NCI-H2107 (cell line): ENCODE data around the gene STX1B.
A peak's percentile ranks its signal among the peaks of the same experiment; 100 is the strongest.

Experiments used
- DNase-seq: peaks from one replicate; lab custom pipeline; 2025; lab: John Stamatoyannopoulos, UW

The STX1B gene

DNA sequence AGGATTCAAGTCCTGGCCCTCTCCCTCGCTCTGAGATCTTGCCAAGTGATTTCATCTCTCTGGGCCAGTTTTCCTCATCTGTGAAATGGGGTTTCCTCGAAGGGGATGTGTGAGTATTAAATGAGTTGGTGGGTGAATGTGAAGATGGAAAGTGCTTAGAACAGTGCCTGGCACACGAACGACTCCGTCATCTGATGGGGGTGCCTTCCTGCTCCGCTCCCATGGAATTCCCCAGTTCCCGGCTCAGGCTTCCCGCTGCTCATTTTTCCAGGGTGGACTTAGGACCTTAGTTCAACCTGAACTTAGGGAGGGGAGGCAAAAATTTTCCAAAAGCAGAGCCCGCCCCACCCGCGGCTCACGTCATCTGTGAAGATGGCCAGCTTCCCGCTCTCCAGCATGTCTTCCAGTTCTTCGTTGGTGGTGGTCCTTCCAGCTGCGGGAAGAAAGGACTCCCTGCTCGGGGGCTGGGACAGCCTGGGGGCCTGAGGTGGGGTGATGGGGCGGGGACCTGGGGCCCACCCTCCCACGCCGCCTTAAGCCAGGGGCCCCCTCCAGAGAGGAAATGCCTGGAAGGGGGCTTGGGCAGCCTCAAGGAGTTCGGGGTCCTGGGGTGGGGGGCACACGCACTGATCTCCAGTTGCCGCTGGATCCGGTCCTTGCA lies 14.0 kb downstream of the STX1B start:
- DNase-seq = no peak

DNA sequence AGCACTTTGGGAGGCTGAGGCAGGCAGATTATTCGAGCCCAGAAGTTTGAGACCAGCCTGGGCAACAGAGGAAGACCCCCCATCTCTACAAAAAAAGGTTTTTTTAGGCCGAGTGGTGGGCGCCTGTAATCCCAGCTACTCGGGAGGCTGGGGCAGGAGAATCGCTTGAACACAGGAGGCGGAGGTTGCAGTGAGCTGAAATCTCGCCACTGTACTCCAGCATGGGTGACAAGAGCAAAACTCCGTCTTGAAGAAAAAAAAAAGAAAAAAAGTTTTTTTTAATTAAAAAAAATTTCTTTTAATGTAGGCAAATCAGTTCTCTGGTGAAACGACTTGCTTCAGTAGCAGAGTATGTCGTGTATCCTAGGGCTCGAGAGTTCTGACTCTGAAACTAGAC lies 14.5 kb downstream of the STX1B start:
- no peak for DNase-seq

DNA sequence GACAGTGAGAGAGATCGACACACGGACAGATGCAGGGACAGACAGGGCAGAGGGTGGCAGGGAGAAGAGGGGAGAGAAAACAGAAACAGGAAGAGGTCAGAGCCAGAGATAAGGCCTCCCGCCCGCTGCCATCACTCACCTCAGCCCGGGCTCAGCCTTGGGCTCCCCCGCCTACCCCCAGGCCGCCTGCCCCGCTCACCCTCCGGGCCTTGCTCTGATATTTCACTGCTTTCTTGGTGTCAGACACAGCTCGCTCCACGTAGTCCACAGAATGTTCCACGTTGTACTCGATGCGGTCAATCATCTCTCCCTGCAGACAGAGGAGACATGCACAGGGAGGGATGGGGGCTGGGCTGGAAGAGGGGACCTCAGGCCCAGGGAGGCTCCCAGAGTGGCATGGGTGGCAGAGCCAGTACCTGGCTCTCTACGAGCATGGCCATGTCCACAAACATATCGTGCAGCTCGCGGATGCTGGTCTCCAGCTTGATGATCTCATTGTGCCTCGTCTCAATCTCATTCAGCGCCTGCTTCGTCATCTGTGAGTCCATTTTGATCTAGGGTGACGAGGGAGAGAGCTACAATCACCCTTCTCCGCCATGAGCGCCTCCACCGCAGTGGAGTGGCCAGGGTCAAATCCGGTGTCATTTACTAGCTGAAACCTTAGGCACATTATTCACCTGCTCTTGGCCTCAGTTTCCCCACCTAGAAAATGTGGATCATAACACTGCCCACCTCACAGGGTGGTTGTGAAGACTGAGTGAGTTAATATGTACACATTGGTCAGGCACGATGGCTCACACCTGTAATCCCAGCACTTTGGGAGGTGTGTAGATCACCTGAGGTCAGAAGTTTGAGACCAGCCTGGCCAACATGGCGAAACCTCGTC lies 17.3 kb downstream of the STX1B start:
- no peak for DNase-seq

DNA sequence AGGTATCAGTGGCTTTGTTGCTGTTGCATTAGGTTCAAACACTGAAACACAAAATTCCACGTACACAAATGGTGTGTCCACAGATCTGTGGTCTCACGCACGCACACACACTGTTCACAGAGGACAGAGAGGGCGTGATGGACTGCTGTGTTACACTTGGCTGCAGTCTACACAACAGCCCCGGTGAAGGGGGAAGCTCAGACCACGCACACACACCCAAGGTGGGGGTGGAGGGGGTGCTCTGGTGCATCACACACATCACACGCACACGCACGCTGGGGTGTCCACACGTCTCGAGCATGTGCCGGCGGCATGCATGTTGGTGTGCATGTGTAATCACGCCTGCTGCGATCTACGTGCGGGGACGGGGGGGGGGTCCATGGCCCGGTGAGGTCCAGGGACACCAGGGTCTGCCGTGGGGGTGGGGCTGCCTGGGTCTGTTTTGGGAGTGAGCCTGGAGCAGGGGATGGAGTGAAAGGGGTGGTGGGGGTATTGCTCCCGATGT lies 18.1 kb downstream of the STX1B start:
- no peak for DNase-seq

DNA sequence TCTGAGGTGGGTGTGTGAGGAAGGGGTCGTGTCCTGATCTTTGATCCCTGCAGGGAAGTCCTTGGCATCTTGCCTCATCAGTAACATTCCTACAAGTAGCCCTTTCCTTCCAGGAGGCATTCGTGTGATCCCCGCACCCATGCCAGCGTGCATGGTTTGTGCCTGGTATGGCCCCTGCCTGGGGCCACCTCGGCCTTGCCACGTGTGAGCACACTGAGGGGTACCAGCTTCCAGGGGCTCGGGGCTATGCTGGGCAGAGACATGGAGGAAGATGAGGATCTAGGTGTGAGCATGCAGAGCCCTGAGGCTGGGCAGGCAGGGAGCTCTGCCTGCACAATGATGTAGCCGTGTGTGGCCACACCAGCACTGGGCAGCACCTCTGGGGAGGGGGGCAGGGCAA lies 19.4 kb downstream of the STX1B start:
- DNase-seq = no peak

DNA sequence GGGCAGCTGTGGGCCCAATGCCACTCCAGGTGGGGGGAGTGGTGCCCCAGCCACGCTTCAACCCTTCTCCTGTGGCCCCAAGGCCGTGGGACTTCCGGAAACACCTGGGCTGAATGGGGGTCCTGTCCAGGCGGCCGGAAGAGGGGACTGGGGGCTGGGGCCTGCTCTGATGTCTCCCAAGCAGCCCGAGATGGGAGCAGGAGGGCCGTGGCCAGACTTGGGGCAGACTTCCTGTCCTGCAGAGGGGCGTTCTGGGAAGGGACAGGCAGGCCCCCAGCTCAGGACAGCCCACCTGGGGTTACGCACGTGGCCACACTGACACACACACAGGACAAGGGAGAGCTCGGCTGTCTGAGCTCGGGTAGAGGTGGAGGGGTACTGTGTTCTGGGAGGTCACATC lies 20.3 kb downstream of the STX1B start:
- DNase-seq = no peak

DNA sequence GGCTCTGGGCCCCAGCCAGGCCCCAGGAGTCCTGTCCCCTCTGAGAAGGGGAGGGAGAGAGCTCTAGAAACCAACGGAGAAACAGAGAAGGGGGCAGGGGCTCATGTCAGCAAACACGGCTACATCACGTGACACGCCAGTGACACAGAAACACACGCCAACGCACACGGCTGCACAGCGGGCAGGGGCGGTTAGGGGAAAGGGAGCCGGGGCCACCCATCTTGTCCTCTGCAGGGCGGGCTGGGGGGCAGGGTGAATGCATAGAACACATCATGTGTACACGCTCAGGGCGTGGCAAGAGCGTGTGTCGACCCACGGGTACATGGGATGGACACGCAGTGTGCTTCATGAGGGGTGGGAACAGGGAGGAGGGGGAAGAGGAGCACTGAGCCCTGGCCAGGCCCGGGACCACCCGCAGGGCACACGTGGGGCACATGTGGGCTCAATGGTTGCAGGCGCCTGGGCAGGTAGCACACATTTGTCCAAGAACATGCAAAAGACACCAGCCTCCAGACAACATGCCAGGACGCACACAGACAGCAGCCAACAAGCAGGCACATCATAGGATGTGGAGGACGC lies 20.9 kb downstream of the STX1B start:
- DNase-seq = no peak

DNA sequence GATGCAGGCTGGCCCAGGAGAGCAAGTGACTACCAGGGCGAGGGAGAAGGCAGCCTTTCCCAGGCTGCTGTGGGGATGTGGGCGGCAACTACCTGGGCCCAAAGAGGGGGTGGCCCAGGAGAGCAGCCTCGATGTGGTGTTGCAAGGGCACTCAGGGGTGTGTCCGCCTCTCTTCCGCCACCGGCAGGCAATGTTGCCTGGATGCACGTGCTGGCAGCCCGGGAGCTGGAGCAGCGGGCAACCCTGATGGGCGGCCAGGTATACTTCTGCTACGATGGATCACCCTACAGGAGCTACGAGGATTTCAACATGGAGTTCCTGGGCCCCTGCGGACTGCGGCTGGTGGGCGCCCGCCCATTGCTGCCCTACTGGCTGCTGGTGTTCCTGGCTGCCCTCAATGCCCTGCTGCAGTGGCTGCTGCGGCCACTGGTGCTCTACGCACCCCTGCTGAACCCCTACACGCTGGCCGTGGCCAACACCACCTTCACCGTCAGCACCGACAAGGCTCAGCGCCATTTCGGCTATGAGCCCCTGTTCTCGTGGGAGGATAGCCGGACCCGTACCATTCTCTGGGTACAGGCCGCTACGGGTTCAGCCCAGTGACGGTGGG lies 22.8 kb downstream of the STX1B start:
- DNase-seq = no peak

DNA sequence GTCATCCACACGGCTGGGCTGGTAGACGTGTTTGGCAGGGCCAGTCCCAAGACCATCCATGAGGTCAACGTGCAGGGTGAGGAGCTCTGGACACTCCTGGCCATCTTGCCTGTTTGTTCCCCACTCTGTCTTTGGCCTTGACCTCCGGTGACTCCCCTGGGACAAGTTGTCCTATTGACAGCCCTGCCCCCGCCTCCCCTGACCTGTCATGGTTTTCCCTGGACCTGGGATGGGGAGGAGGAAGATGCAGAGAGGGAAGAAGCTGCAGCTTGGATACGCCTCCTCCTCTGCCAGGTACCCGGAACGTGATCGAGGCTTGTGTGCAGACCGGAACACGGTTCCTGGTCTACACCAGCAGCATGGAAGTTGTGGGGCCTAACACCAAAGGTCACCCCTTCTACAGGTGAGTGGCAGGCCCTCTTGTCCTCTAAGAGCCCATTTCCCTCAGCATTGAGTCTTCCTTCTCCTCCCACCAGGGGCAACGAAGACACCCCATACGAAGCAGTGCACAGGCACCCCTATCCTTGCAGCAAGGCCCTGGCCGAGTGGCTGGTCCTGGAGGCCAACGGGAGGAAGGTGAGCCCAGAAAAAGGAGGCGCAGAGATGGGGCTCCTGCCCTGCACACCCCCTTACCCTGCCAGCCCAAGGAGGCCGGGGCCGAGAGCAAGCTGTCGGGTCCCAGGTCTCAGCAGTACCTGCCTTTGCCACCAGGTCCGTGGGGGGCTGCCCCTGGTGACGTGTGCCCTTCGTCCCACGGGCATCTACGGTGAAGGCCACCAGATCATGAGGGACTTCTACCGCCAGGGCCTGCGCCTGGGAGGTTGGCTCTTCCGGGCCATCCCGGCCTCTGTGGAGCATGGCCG lies 24.1 kb downstream of the STX1B start:
- DNase-seq = no peak

DNA sequence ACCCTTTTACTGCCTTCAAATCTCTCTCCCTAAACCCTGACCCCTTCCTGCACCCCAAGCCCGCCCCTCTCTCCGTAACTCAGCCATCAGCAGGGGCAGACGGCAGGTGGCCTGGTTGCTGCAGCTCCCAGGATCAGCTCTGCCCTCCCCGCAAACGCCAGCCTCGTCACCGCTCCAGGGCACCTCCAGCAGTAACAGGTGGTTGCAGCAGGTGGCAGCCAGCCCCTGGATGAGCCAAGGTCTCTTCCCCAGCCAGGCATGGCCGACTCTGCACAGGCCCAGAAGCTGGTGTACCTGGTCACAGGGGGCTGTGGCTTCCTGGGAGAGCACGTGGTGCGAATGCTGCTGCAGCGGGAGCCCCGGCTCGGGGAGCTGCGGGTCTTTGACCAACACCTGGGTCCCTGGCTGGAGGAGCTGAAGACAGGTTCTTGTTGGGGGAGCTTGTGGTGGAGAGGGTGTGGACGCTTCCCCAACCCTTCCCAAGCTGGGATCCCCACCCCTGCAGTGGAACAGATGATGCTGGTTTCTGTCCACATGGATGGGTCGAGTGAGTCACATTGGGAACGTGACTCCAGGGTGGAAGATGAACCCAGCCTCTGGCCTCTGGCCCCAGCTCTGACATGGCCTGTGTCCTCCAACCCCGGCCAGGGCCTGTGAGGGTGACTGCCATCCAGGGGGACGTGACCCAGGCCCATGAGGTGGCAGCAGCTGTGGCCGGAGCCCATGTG lies 24.9 kb downstream of the STX1B start:
- DNase-seq = peak; percentile 79

DNA sequence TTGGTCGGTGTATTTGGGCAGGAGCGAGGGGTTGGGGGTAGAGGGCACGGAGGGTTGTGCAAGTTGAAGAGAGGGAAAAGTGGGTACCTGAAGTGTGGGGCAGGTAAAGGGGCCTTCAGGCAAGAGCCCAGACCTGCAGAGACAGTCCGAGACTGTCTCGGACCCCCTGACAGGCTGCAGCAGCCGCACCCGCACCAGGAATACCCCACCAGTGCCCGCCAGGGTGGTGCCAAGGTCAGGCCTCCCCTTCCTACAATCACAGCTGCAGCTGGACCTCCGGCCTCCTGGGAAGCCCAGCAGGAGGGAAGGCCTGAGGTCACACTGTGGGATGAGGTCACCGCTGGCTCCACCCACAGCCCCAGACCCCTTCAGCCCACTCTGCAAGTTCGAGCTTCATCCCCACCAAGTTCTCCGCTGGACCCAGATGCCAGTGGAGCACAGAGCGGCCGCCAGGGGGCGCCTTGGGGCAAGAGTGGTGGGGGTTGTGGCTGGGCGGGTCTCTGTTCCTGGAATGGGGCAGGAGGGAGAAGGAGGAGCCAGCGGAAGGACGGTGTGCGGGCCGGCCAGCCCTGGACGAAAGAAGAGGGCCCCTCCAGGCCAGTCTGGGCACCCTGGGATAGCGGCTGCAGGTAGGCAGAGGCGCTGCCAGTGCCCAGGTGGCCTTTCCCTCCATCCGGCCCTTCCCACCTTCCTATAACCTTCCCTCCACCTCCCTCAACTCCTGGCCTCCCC lies 25.6 kb downstream of the STX1B start, which contains the start of gene HSD3B7:
TSS of gene HSD3B7 (plus strand) at position 539 of the 732 bp plus-strand sequence. CDS start 452 bp downstream, outside the sequence.
- peak; percentile 75 for DNase-seq

DNA sequence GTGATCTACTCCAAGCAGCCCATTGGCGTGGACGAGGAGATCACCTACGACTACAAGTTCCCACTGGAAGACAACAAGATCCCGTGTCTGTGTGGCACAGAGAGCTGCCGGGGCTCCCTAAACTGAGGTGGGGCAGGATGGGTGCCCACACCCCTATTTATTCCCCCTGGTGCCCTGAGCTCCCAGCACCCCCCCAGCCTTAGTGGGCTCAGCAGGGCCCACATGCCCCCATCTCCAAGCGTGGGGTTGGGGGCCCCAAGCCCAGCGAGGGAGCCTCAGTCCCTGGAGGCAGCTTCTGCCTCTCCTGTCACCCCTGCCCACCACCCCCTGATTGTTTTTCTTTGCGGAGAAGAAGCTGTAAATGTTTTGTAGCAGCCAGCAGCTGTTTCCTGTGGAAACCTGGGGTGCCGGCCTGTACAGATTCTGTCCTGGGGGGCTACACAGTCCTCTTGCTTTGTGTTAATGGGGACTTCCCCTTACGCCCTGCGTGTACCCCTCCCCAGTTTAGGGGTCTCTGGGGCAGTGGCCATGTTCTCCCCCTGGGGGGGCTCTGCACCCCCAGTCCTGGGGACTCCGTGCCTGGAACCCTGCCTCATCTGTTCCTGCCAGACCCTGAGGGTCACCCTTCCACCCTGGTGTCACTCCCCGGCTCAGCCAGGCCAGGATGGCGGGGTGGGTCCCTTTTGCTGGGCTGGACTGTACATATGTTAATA lies 26.4 kb downstream of the STX1B start:
- no peak for DNase-seq

DNA sequence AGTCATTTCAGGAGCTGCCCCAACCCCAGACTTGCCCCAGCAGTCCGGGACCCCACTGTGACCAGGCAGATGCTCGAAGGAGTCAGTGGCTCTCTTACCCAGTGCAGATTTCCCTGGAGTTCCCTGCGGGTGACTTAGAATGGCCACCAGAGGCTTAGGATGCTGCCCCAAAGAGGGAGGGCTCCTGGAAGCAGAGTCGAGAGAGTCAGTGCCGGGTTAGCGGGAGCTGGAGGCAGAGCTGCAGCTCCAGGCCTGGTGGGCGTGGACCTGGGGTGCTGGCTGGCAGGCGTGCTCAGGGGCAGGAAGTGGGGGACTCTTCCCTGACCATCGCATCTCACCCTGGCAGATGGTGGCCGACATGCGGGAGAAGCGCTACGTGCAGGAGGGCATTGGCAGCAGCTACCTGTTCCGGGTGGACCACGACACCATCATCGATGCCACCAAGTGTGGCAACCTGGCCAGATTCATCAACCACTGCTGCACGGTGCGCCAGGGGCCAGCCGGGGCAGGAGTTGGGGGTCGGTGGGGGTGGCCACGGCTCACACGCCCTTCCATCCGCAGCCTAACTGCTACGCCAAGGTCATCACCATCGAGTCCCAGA lies 27.0 kb downstream of the STX1B start:
- DNase-seq = no peak

DNA sequence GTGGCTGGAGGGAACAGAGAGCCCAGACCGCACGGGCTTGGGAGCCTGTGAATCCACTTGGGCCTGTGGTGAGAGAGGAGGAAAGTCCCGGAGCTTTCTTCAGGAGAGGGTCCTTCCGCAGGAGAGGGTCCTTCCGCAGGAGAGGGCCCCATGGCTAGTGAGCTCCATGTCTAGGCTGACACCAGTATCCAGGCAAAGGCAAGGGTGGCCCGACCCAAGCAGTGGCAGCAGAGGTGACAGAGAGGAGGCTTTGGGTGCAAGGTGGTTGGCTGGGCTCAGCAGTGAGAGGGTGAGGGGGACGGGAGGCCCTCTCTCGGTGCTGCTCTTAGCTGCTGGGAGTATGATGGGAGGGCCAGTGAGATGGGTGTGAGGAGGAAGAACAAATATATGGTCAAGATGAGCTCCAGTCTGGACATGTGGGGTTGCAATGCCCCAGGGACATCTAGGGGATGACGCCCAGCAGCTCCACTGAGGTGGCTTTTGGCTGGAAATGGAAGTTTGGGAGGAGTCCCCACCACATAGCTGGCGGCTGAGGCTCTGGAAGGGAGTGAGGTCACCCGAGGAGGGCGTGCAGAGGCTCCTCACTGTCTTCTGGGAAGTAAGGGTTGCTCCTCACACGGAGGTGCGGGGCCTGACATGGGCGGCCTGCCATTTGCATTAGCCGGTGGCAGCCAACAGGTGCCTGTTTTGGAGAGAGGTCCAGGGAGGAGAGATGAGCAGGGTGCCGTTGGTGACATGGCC lies 27.7 kb downstream of the STX1B start:
- DNase-seq = no peak

DNA sequence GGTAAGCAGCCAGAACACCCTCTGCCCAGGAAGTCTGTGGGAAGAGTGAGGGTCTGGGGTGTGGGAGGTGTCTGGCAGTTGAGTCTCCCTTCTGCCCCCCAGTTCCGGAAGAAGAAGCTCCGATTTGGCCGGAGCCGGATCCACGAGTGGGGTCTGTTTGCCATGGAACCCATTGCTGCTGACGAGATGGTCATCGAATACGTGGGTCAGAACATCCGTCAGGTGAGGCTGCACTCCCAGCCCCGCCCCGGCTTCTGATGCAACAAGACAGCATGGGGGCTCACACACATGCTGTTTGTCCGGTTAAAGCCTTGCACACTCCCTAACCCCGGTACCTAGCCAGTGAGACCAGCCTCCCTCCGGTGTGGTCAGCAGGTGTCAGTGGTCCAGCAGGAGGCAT lies 29.5 kb downstream of the STX1B start:
- DNase-seq = no peak

DNA sequence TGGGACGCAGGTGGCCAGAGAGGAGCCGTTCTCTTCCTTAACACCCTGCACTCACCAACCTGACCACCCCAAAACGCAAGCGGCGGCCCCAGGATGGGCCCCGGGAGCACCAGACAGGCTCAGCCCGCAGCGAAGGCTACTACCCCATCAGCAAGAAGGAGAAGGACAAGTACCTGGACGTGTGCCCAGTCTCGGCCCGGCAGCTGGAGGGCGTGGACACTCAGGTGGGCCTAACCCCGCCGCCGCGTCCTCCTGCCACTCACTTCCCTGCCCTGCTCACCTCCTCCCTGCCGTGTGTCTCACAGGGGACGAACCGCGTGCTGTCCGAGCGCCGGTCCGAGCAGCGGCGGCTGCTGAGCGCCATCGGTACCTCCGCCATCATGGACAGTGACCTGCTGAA lies 30.0 kb downstream of the STX1B start:
- DNase-seq = no peak

DNA sequence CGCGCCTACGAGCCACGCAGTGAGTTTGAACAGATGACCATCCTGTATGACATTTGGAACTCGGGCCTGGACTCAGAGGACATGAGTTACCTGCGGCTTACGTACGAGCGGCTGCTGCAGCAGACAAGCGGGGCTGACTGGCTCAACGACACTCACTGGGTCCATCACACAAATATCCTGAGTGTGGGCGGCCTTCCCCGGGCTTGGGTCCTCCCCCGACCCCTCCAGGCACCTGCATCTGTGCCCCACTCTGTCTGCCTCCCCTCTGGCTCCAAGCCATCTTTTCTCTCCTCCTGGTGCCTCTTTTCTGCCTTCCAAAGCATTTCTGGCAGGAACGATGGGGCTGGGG lies 30.4 kb downstream of the STX1B start:
- no peak for DNase-seq
